B cell (primary cell): ENCODE results near the gene ASPG. TPM values are rescaled to one million over a fixed set of nuclear protein-coding genes. Genes with fewer than 3 reads are reported as not detected.

ENCODE experiments used
- ATAC-seq: fragments of 200-7000 bp; cut with Tn5 transposase; one replicate; pipeline ENCODE4 v1.10.0; 2021; ENCODE audit warnings: low read depth, mild to moderate bottlenecking, moderate number of reproducible peaks, moderate library complexity
- CTCF ChIA-PET: fragments of 350-600 bp; sonication (Branson Sonifier 250); formaldehyde crosslinking; loops from one replicate; lab custom pipeline; 2021; ENCODE audit warnings: antibody characterized with exemption, inconsistent platforms; lab: Charles Lee
- POLR2A ChIA-PET: fragments of 350-600 bp; sonication (Branson Sonifier 250); formaldehyde crosslinking; loops from one replicate; lab custom pipeline; 2021; ENCODE audit warnings: antibody characterized with exemption; lab: Charles Lee
- DNase-seq: peaks from one replicate; pipeline ENCODE4 v3.0.0; 2013
- H2AFZ ChIP-seq: 2 replicates; pipeline ENCODE4 v1.6.1; 2012; ENCODE audit warnings: mild to moderate bottlenecking, low read depth, low read length; ENCODE audit not compliant: insufficient read depth, poor library complexity, severe bottlenecking
- H3K27ac ChIP-seq, 2 donors: 1 replicate in 1 of 2; 2 replicates in 1 of 2; pipeline ENCODE4 v1.5.1; 2012 to 2013; ENCODE audit warnings: low read length in 2 of 2, mild to moderate bottlenecking in 2 of 2, moderate library complexity in 1 of 2
- H3K27me3 ChIP-seq, 4 experiments: fragments of 200-600 bp in 1 of 4; sonication (generic) in 1 of 4; replicated peaks in 1 of 4; 1 replicate in 2 of 4; 2 replicates in 2 of 4; pipeline versions ENCODE4 v1.6.1 to v1.7.0; 2013 to 2016; ENCODE audit warnings: low read length in 3 of 4, mild to moderate bottlenecking in 2 of 4, mixed read lengths in 1 of 4, moderate library complexity in 1 of 4; ENCODE audit not compliant: insufficient read depth in 4 of 4, control insufficient read depth in 3 of 4; ENCODE audit errors: control extremely low read depth in 1 of 4
- H3K36me3 ChIP-seq, 2 experiments: replicated peaks in 1 of 2; 1 replicate in 1 of 2; 2 replicates in 1 of 2; pipeline versions ENCODE4 v1.6.1 to v1.7.1; 2013; ENCODE audit warnings: low read length in 1 of 2; ENCODE audit not compliant: insufficient read depth in 2 of 2, control insufficient read depth in 1 of 2; ENCODE audit errors: control extremely low read depth in 1 of 2, extremely low read depth in 1 of 2
- H3K4me1 ChIP-seq, 2 donors: fragments of 200-600 bp in 1 of 2; sonication (generic) in 1 of 2; 1 replicate in 1 of 2; 2 replicates in 1 of 2; pipeline versions ENCODE4 v1.5.1 to v1.6.1; 2013 to 2017; ENCODE audit warnings: low read length in 2 of 2; ENCODE audit not compliant: control insufficient read depth in 2 of 2, insufficient read depth in 2 of 2
- H3K4me2 ChIP-seq: replicated peaks from 2 replicates; pipeline ENCODE3; 2012; ENCODE audit warnings: mild to moderate bottlenecking, low read depth, low read length; ENCODE audit not compliant: poor library complexity, severe bottlenecking
- H3K4me3 ChIP-seq, 5 experiments: fragments of 200-600 bp in 1 of 5; sonication (generic) in 1 of 5; 1 replicate in 3 of 5; 2 replicates in 2 of 5; pipeline versions ENCODE4 v1.5.1 to v1.7.0; 2011 to 2016; ENCODE audit warnings: low read length in 4 of 5, mild to moderate bottlenecking in 4 of 5, low read depth in 2 of 5, control low read depth in 1 of 5, moderate library complexity in 1 of 5; ENCODE audit not compliant: insufficient read depth in 1 of 5; ENCODE audit errors: control extremely low read depth in 1 of 5, extremely low read depth in 1 of 5
- H3K79me2 ChIP-seq: fragments of 200-600 bp; sonication (generic); one replicate; pipeline ENCODE4 v1.6.0; 2016; ENCODE audit warnings: low read length; ENCODE audit not compliant: control insufficient read depth, insufficient read depth
- H3K9ac ChIP-seq: fragments of 200-600 bp; sonication (generic); 2 replicates; pipeline ENCODE4 v1.6.1; 2017; ENCODE audit warnings: mild to moderate bottlenecking, low read length, moderate library complexity
- H3K9me3 ChIP-seq, 3 donors: one replicate each; pipeline versions ENCODE4 v1.6.1 to v1.7.1; 2013; ENCODE audit warnings: low read length in 2 of 3; ENCODE audit not compliant: control insufficient read depth in 2 of 3, insufficient read depth in 1 of 3; ENCODE audit errors: control extremely low read depth in 1 of 3
- H4K20me1 ChIP-seq: 2 replicates; pipeline ENCODE4 v1.6.0; 2012; ENCODE audit warnings: mild to moderate bottlenecking, low read length; ENCODE audit not compliant: insufficient read depth, control insufficient read depth, poor library complexity, severe bottlenecking
- H3K27ac Mint-ChIP-seq: one replicate; pipeline ENCODE4 v1.8.0; 2021; ENCODE audit warnings: mixed read lengths
- H3K27me3 Mint-ChIP-seq: one replicate; pipeline ENCODE4 v1.8.0; 2021; ENCODE audit warnings: mixed read lengths
- H3K4me1 Mint-ChIP-seq: one replicate; pipeline ENCODE4 v1.8.0; 2021; ENCODE audit warnings: mixed read lengths
- H3K4me3 Mint-ChIP-seq: one replicate; pipeline ENCODE4 v1.8.0; 2021; ENCODE audit warnings: mixed read lengths
- H3K9me3 Mint-ChIP-seq: one replicate; pipeline ENCODE4 v1.8.0; 2022; ENCODE audit warnings: mixed read lengths; ENCODE audit not compliant: insufficient read depth
- CTCF ChIP-seq: fragments of 200-600 bp; IDR thresholded peaks from one replicate; pipeline ENCODE4 v1.8.0; 2022; ENCODE audit warnings: antibody characterized with exemption, mild to moderate bottlenecking
- EZH2 ChIP-seq: IDR thresholded peaks from 2 replicates; pipeline ENCODE4 v1.6.1; 2012; ENCODE audit warnings: borderline replicate concordance, low read depth, mild to moderate bottlenecking, moderate library complexity, low read length; ENCODE audit not compliant: insufficient read depth, poor library complexity, severe bottlenecking
- WGBS: methylation state at CpG from one replicate; pipeline ENCODE4 v1.1.5; 2013; ENCODE audit warnings: missing lambda C conversion rate; ENCODE audit not compliant: insufficient coverage; 5-methylcytosine and 5-hydroxymethylcytosine counted together
- intact Hi-C: fragments of 100-400 bp; cut with micrococcal nuclease; formaldehyde crosslinking; loops from one replicate; pipeline ENCODE4 v1.10.0; 2022
- polyA plus RNA-seq: library from polyadenylated mRNA; depleted of rRNA; stranded (reverse); fragments of >200 nt; gene quantifications from 2 replicates; pipeline ENCODE4 v1.2.3, GENCODE V29; 2012
- total RNA-seq, 2 donors: library from RNA; stranded (reverse); fragments of 120-200 nt in 1 of 2; gene quantifications; 1 replicate in 1 of 2; 2 replicates in 1 of 2; pipeline versions ENCODE4 v1.2.3 to v1.2.4, GENCODE V29; 2013 to 2022

The ASPG gene
- total and polyA plus RNA-seq, 2 donors (not counting 1 experiment from before 2014, with no cell fraction given), result not detected

- no peak overlapping the region for H3K27ac ChIP-seq
- Mint-ChIP-seq H3K4me1 (no peaks in the 10 kb centered on the region), H3K4me3 (no peak overlapping the region), H3K27ac (no peak overlapping the region), H3K27me3 (peaks cover 35% of the 10 kb centered on the region), H3K9me3 (no peaks in the 10 kb centered on the region)
- no peak overlapping the region for H2AFZ ChIP-seq
- intact Hi-C loops, result no loop called here
- no peak for DNase-seq
- no peak overlapping the region for H3K4me3 ChIP-seq
- H3K36me3 ChIP-seq, result no peaks in the 10 kb centered on the region
- H3K9me3 ChIP-seq, result no peaks in the 10 kb centered on the region
- H3K79me2 ChIP-seq, result no peaks in the 10 kb centered on the region
- ATAC-seq, result no peak
- H3K9ac ChIP-seq, result no peak overlapping the region
- no peaks in the 10 kb centered on the region for H3K4me1 ChIP-seq
- ChIA-PET POLR2A (no interaction called here), CTCF (no interaction called here)
- H3K4me2 ChIP-seq, result no peak overlapping the region
- no peaks in the 10 kb centered on the region for H4K20me1 ChIP-seq
- H3K27me3 ChIP-seq, result peaks cover 0 to 9% (median 0%) of the 10 kb centered on the region in 4 experiments
- 98% methylated on average over 5 of the region's 6 CpGs for WGBS
- TF ChIP-seq CTCF, result no peak
- no peak for TF ChIP-seq EZH2
These were observed 43.9 kb upstream of the ASPG start for GRCh38 chr14:104041430-104042104.

DNA sequence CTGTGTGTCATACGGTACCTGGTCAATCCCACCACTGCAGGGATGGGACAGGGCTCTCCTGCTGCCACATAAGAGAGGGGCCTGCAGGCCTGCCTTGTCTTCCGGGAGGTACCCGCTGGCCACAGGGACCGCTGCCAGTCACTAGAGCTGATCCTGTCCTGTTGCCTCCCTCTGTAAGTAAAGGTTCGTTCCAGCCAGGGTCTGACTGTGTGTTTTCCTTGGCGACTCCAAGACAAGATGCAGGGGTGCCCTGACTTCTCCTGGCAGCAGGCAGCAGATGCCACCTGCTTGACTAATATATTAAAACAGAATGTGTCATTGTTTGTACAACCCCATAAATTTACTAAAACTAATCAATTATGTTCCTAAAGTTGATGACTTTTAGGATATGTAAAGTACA lies 41.5 kb upstream of the ASPG start:
- Histone ChIP-seq H3K9me3 (no peaks in the 10 kb centered on the region), H3K4me2 (no peak overlapping the region), H3K36me3 (no peaks in the 10 kb centered on the region), H3K9ac (no peak overlapping the region), H3K4me3 (no peak overlapping the region), H2AFZ (no peak overlapping the region), H3K27ac (no peak overlapping the region), H3K79me2 (no peaks in the 10 kb centered on the region), H3K27me3 (peaks cover 0 to 9% (median 0%) of the 10 kb centered on the region in 4 experiments), H4K20me1 (no peaks in the 10 kb centered on the region), H3K4me1 (no peaks in the 10 kb centered on the region)
- ChIA-PET CTCF (no interaction called here), POLR2A (no interaction called here)
- no peaks in the 10 kb centered on the region for H3K9me3 Mint-ChIP-seq
- 93% methylated on average over 6 of the region's 6 CpGs for WGBS
- intact Hi-C loops, result no loop called here
- DNase-seq (no peak), ATAC-seq (no peak)
- H3K27ac Mint-ChIP-seq, result no peak overlapping the region
- no peak overlapping the region for H3K4me3 Mint-ChIP-seq
- no peaks in the 10 kb centered on the region for H3K4me1 Mint-ChIP-seq
- TF ChIP-seq CTCF (no peak), EZH2 (no peak)
- H3K27me3 Mint-ChIP-seq, result peaks cover 25% of the 10 kb centered on the region
